AG04449 (cell line): Measurements from ENCODE around the gene NTF4.
"Not testable (repeated sequence)": the region's sequence is repeated elsewhere in the genome, so short reads cannot be mapped to it uniquely, and the experiment has no call there.

Experiments used
- CTCF ChIA-PET: fragments of 350-600 bp; formaldehyde crosslinking; extraction: SDS; loops from one replicate; lab custom pipeline; 2021; ENCODE audit warnings: antibody characterized with exemption; lab: Yijun Ruan, JAX
- POLR2A ChIA-PET: fragments of 400-600, 350-600 bp; formaldehyde crosslinking; extraction: SDS; loops from one replicate; lab custom pipeline; 2020; ENCODE audit warnings: antibody characterized with exemption, inconsistent platforms; lab: Yijun Ruan, JAX
- DNase-seq: peaks from one replicate; pipeline ENCODE4 v3.0.0-alpha.2; 2010; ENCODE audit warnings: low read depth, low spot score
- H3K4me3 ChIP-seq: 2 replicates; pipeline ENCODE4 v1.5.1; 2011; ENCODE audit warnings: low read depth, mild to moderate bottlenecking, control low read depth, low read length
- CTCF ChIP-seq: IDR thresholded peaks from one replicate; pipeline ENCODE4 v1.5.1; 2011; ENCODE audit warnings: mild to moderate bottlenecking, moderate library complexity, low read length, control low read depth, inconsistent platforms; ENCODE audit not compliant: insufficient read depth; ENCODE audit errors: missing control alignments

The NTF4 gene

GRCh38 chr19:49084206-49085019, 19.8 kb upstream of the NTF4 start:
- DNase-seq, result no peak
- ChIA-PET CTCF (interaction anchor here (0.7 to 3.3 kb wide), 3 partner anchors 9 to 92 kb away, joined by 3 to 18 read pairs (median 9); no protein-coding TSS in a partner anchor), POLR2A (no interaction called here)
- peak overlapping the region; percentile 49 for H3K4me3 ChIP-seq
- TF ChIP-seq CTCF, result no peak

DNA sequence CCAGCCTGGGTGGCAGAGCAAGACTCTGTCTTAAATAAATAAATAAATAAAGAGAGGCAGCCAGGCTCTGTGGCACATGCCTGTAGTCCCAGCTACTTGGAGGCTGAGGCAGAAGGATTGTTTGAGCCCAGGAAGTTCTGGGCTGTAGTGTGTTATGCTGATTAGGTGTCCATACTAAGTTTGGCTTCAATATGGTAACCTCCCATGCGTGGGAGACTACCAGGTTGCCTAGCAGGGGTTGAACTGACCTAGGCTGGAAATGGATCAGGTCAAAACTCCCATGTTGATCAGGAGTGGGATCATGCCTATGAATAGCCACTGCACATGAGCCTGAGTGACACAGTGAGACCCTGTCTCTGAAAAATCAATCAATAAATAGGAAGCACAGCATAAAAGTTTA, 16.7 kb upstream of the NTF4 start:
- no peak for DNase-seq
- POLR2A ChIA-PET, result no interaction called here
- TF ChIP-seq CTCF, result no peak
- CTCF ChIA-PET, result interaction anchor here (1.8 to 3.3 kb wide), 2 partner anchors 17 to 82 kb away, joined by 11 to 18 read pairs; no protein-coding TSS in a partner anchor
- no peak overlapping the region for H3K4me3 ChIP-seq

DNA sequence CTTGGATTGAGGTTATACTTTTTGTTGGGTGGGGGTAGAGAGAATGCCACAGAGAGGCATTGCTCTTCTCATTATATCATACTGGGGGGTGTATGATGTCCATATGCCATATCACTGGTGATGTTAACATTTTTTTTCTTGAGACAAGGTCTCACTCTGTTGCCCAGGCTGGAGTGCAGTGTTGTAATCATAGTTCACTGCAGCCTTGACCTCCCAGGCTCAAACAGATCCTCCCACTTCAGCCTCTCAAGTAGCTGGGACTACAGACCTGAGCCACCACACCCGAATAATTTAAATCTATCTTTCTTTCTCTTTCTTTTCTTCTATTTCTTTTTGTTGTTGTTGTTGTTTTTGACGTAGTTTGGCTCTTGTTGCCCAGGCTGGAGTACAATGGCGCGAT, 15.8 kb upstream of the NTF4 start:
- POLR2A ChIA-PET, result no interaction called here
- no peak for TF ChIP-seq CTCF
- H3K4me3 ChIP-seq, result no peak overlapping the region
- CTCF ChIA-PET, result interaction anchor here (0.8 kb wide), 1 partner anchor 10 kb away, joined by 3 read pairs; no protein-coding TSS in a partner anchor
- DNase-seq, result no peak

DNA sequence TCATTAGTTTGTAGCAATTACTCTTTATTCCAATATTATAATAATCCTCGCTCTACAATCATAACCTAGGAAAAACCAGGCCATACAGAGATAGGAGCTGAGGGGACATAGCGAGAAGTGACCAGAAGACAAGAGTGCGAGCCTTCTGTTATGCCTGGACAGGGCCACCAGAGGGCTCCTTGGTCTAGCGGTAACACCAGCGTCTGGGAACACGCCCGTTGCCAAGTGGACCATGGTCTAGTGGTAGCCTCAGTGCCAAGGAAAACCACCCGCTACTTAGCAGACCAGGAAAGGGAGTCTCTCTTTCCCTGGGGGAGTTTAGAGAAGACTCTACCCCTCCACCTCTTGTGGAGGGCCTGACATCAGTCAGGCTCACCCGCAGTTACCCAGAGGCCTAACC, 10.3 kb upstream of the NTF4 start:
- peak; percentile 57 for TF ChIP-seq CTCF
- POLR2A ChIA-PET, result interaction anchor here (0.5 kb wide), 1 partner anchor 610 kb away, joined by 3 read pairs; no protein-coding TSS in a partner anchor
- not testable (repeated sequence) for H3K4me3 ChIP-seq, DNase-seq
- CTCF ChIA-PET, result interaction anchor here (0.9 to 3.2 kb wide), 17 partner anchors 9 to 150 kb away, joined by 3 to 30 read pairs (median 9); partner anchors contain the start of genes GYS1, LIN7B and RUVBL2

- H3K4me3 ChIP-seq, result no peak overlapping the region
- ChIA-PET CTCF (interaction anchor here (0.7 to 3.2 kb wide), 22 partner anchors 8 to 291 kb away, joined by 3 to 30 read pairs (median 7); partner anchors contain the start of genes GYS1, LIN7B and RUVBL2), POLR2A (no interaction called here)
- peak; percentile 34 for TF ChIP-seq CTCF
- no peak for DNase-seq
Observed at GRCh38 chr19:49073514-49074378, 9.1 kb upstream of the NTF4 start.
